ENCODE measurements around the gene CD55. TPM values are rescaled to one million over a fixed set of nuclear protein-coding genes. Genes with fewer than 3 reads are reported as not detected.

The CD55 gene
- total and polyA plus RNA-seq, 2 donors (not counting 1 experiment from before 2014, with no cell fraction given) = 46.1 to 77.7 TPM

DNA sequence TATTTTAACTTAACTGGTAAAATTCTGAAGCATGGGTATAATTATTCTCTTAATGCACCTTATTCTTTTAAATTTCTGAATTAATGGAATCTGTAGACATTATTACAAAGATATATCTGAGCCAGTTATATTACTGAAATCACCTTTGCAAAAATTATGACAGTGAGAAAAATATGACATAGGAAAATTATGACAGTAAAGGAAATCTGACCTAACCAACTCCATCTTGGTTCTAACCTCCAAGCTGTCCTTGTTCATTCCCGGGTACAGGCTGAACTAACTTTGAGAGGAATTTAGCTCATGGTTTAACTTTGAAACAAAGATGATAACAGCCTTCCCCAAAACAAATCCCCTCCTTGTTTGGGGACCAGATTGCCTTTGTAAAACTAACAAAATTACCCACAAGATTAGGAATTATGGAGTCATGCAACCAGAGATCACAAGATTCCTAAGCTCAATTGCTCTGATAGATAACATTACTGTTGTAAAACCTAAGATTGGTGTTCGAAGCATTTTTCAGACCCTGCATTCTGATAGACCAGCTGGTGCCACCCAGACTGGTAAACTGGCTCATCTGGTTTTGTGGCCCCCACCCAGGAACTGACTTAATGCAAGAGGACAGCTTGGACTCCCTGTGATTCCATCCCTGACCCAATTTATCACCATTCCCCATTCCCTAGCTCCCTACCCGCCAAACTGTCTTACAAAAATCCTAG lies 9.4 kb upstream of the CD55 start:
- H3K27ac ChIP-seq (ENCODE audit: insufficient read depth, low read length) = no peak overlapping the region

GRCh38 chr1:207312604-207312920 lies 8.9 kb upstream of the CD55 start:
- no peak overlapping the region for H3K4me2 ChIP-seq (ENCODE audit: extremely low read depth, insufficient read depth, low read length)
- no peaks in the 10 kb centered on the region for H3K36me3 ChIP-seq (ENCODE audit: control insufficient read depth, insufficient read depth, low read length)
- no peak overlapping the region for H2AFZ ChIP-seq (ENCODE audit: low read length)
- H3K79me2 ChIP-seq (ENCODE audit: control insufficient read depth, insufficient read depth, low read length) = no peaks in the 10 kb centered on the region
- no peak overlapping the region for H3K4me3 ChIP-seq (replicated peaks in 1 of 4; ENCODE audit: control extremely low read depth in 1 of 4, insufficient read depth in 1 of 4, low read depth in 3 of 4, low read length in 4 of 4)
- no peak for DNase-seq (ENCODE audit: low read depth in 2 of 2)
- no peaks in the 10 kb centered on the region for H4K20me1 ChIP-seq (ENCODE audit: control insufficient read depth, extremely low read depth, insufficient read depth, low read length)
- TF ChIP-seq, protein P1, sequence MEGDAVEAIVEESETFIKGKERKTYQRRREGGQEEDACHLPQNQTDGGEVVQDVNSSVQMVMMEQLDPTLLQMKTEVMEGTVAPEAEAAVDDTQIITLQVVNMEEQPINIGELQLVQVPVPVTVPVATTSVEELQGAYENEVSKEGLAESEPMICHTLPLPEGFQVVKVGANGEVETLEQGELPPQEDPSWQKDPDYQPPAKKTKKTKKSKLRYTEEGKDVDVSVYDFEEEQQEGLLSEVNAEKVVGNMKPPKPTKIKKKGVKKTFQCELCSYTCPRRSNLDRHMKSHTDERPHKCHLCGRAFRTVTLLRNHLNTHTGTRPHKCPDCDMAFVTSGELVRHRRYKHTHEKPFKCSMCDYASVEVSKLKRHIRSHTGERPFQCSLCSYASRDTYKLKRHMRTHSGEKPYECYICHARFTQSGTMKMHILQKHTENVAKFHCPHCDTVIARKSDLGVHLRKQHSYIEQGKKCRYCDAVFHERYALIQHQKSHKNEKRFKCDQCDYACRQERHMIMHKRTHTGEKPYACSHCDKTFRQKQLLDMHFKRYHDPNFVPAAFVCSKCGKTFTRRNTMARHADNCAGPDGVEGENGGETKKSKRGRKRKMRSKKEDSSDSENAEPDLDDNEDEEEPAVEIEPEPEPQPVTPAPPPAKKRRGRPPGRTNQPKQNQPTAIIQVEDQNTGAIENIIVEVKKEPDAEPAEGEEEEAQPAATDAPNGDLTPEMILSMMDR (conservative IDR thresholded peaks at IDR 0.05 in 1 of 2, IDR thresholded peaks at IDR 0.05 in 1 of 2; ENCODE audit: low read depth in 1 of 2, low read length in 2 of 2) = no peak
- TF ChIP-seq EZH2 (IDR thresholded peaks at IDR 0.05; ENCODE audit: low read length, missing control alignments) = no peak
- H3K9me3 ChIP-seq (ENCODE audit: control insufficient read depth, insufficient read depth, low read depth, low read length) = no peaks in the 10 kb centered on the region
- no peak overlapping the region for H3K9ac ChIP-seq (ENCODE audit: insufficient read depth, low read length)
- H3K4me1 ChIP-seq (ENCODE audit: control insufficient read depth, extremely low read depth, insufficient read depth, low read length) = peaks cover 4% of the 10 kb centered on the region
- H3K27me3 ChIP-seq (ENCODE audit: control insufficient read depth, insufficient read depth, low read length) = no peaks in the 10 kb centered on the region
- no peak overlapping the region for H3K27ac ChIP-seq (ENCODE audit: insufficient read depth, low read length)

More for the DNA sequence above, 9.4 kb upstream of the CD55 start:
- Histone ChIP-seq H3K27me3 (ENCODE audit: control insufficient read depth, insufficient read depth, low read length) (no peaks in the 10 kb centered on the region), H2AFZ (ENCODE audit: low read length) (no peak overlapping the region), H3K4me2 (ENCODE audit: extremely low read depth, insufficient read depth, low read length) (no peak overlapping the region), H4K20me1 (ENCODE audit: control insufficient read depth, extremely low read depth, insufficient read depth, low read length) (no peaks in the 10 kb centered on the region), H3K9me3 (ENCODE audit: control insufficient read depth, insufficient read depth, low read depth, low read length) (no peaks in the 10 kb centered on the region), H3K4me1 (ENCODE audit: control insufficient read depth, extremely low read depth, insufficient read depth, low read length) (peaks cover 4% of the 10 kb centered on the region), H3K79me2 (ENCODE audit: control insufficient read depth, insufficient read depth, low read length) (no peaks in the 10 kb centered on the region), H3K36me3 (ENCODE audit: control insufficient read depth, insufficient read depth, low read length) (no peaks in the 10 kb centered on the region), H3K9ac (ENCODE audit: insufficient read depth, low read length) (no peak overlapping the region), H3K4me3 (replicated peaks in 1 of 4; ENCODE audit: control extremely low read depth in 1 of 4, insufficient read depth in 1 of 4, low read depth in 3 of 4, low read length in 4 of 4) (no peak overlapping the region)
- no peak for DNase-seq (ENCODE audit: low read depth in 2 of 2)
- TF ChIP-seq, protein P1 (conservative IDR thresholded peaks at IDR 0.05 in 1 of 2, IDR thresholded peaks at IDR 0.05 in 1 of 2; ENCODE audit: low read depth in 1 of 2, low read length in 2 of 2) = no peak
- no peak for TF ChIP-seq EZH2 (IDR thresholded peaks at IDR 0.05; ENCODE audit: low read length, missing control alignments)

GRCh38 chr1:207313131-207313530 lies 8.3 kb upstream of the CD55 start:
- Histone ChIP-seq H3K27me3 (ENCODE audit: control insufficient read depth, insufficient read depth, low read length) (no peaks in the 10 kb centered on the region), H3K4me3 (replicated peaks in 1 of 4; ENCODE audit: control extremely low read depth in 1 of 4, insufficient read depth in 1 of 4, low read depth in 3 of 4, low read length in 4 of 4) (no peak overlapping the region), H3K4me1 (ENCODE audit: control insufficient read depth, extremely low read depth, insufficient read depth, low read length) (peaks cover 4% of the 10 kb centered on the region), H3K9me3 (ENCODE audit: control insufficient read depth, insufficient read depth, low read depth, low read length) (no peaks in the 10 kb centered on the region), H3K9ac (ENCODE audit: insufficient read depth, low read length) (no peak overlapping the region), H2AFZ (ENCODE audit: low read length) (no peak overlapping the region), H3K27ac (ENCODE audit: insufficient read depth, low read length) (no peak overlapping the region), H4K20me1 (ENCODE audit: control insufficient read depth, extremely low read depth, insufficient read depth, low read length) (no peaks in the 10 kb centered on the region), H3K4me2 (ENCODE audit: extremely low read depth, insufficient read depth, low read length) (no peak overlapping the region), H3K79me2 (ENCODE audit: control insufficient read depth, insufficient read depth, low read length) (no peaks in the 10 kb centered on the region), H3K36me3 (ENCODE audit: control insufficient read depth, insufficient read depth, low read length) (no peaks in the 10 kb centered on the region)
- no peak for DNase-seq (ENCODE audit: low read depth in 2 of 2)
- TF ChIP-seq, protein P1 (conservative IDR thresholded peaks at IDR 0.05 in 1 of 2, IDR thresholded peaks at IDR 0.05 in 1 of 2; ENCODE audit: low read depth in 1 of 2, low read length in 2 of 2) = no peak
- no peak for TF ChIP-seq EZH2 (IDR thresholded peaks at IDR 0.05; ENCODE audit: low read length, missing control alignments)

Data from fibroblast of lung (primary cell).